NK-92 (cell line): ENCODE data around the gene FBXO8.

Source experiments
- DNase-seq: peaks from one replicate; lab custom pipeline; 2025; ENCODE audit not compliant: unreplicated experiment; lab: John Stamatoyannopoulos, UW

The FBXO8 gene

GRCh38 chr4:174210952-174211490, 72.4 kb downstream of the FBXO8 start:
- DNase-seq = no peak

GRCh38 chr4:174210354-174210753, 73.1 kb downstream of the FBXO8 start:
- DNase-seq = no peak

DNA sequence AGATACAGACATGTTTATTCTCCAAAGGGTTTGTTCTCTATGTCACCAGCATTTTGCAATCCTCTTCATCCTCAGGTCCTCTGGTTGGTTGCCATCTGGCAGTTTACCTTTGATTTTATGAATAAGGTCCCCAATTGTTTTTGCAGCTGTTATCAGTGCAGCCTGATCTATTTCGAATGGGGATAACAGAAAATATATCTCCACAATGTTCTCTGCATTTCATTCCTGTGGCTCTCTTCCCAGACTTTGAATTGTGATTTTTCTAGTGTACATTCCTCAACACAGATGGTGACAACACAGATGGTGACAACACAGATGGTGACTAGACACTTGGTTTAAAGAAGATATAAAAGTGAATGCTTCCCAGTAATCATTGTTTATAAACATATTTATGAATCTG, 74.1 kb downstream of the FBXO8 start:
- DNase-seq = no peak

DNA sequence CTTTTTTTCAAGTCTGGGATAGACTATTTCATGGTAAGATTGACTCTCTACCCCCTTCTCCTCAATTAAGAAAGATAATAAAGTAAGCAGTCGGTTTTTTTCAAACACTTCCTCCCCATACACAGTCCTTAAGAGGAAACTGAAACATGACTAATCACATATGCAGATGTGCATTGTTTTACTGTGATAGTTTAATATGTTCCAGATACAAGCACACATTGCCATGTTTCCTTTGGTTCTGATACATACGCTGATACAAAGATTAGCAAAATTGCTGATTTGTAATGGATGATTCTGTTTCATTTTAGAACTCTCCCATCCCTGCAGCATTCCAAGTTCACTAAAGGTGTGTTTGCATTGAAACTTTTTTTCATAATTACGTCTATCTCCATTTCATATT, 76.1 kb downstream of the FBXO8 start:
- DNase-seq = no peak

DNA sequence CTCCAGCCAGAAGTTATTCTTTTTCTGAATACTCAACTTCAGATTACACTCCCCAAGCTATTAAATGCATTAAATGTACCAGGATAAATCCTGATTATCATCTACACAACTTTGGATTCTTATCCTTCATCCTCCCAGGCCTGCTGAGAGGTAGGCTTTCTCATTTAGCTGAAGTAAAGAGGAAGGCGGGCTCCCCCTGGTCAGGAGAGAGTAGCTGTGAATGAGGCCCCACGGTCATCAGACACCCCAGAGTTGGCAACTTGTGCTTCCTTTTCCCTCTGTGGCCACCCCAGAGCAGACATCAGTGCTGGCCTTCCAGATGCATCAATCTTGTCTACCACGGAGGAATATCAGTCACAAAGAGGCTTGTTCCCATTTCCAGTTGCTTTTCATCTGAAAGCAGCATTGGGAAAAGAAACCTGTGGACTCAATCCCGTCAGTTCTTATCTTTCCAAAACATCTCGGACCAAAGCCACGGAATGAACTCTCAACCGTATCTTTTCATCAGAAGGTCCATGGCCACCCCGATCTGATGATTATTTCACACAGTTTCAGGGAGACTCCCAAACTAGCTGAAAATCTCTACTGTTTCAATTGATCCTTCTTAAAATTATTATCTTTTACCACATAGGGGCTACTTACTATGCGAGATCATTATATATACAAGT, 79.2 kb downstream of the FBXO8 start:
- no peak for DNase-seq

GRCh38 chr4:174201871-174202270, 81.6 kb downstream of the FBXO8 start:
- no peak for DNase-seq

- no peak for DNase-seq
Measured at GRCh38 chr4:174199735-174200134, 83.7 kb downstream of the FBXO8 start.

DNA sequence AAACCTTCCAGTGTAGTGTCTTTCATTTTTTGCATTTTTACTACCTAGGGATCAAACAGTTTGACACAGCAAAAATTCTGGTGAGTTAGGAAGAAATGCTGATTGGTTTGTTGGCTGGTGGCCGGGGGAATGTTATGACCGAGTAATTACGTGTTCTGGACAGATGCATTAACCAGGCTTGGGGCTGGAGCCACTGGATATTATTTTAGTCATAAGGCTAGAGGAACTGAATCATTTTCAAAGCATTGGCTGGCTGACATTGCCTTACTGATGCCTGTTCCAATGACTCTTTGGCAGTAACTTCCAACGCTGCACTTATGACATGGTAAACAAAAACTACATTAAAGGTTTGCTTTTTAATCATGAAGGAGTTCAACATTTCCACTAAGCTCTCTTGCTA, 84.6 kb downstream of the FBXO8 start:
- no peak for DNase-seq

DNA sequence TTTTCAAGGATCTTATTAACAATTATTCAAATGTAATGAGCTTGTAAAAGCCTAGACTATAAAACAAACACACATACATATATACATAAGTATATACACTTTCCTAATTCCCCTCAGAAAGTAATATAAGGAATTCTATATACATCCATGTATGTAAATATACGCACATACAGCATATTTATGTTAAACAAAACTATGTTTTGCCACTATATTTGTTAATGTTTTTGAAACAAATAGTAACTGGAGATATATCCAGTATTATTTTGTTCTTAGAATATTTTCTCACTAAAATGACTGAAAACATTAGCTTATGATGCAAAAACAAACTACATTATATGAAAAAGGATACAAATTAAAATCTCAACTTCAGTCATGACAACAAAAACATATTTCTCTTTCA, 85.1 kb downstream of the FBXO8 start:
- no peak for DNase-seq

DNA sequence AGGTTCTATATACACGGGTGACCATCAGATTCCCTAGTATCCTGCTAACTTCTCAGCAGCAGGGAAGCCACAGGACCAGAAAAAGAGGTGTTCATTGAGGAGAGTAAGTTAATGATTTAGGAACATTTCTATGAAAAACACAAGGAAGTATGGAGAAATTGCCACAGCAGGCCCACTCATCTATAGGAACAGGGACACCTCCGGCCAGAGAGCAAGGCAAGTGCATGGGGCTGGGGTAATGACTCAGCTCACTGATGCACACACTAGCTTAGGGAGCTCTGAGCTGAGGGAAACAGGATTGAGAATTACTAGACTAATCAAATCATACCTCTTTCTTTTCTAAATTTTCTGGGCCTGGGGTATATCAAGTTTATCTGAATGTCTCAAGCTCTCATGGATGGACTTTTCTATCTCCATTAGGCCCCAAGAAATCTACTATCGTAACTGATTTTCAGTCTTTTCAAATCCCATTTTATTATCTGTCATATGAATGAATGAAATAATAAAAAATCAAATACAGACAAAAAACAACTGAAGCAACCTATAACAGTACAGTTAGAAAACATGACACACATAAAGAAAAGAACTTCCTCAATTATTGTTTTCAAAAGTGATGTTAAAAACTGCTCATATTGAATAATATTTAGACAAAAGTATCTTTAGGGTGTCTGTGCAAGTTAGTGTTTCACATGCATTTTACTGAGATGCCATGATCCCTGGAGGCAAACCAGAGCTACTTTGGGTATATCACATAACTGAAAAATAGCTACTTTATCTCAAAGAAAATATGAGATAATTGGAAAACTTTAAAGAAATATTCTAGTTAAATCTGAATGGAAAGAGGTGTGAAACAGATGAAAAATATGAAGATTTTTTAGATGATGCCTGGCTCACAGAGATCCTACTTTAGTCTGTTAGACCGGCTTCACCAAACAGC, 89.8 kb downstream of the FBXO8 start:
- no peak for DNase-seq

DNA sequence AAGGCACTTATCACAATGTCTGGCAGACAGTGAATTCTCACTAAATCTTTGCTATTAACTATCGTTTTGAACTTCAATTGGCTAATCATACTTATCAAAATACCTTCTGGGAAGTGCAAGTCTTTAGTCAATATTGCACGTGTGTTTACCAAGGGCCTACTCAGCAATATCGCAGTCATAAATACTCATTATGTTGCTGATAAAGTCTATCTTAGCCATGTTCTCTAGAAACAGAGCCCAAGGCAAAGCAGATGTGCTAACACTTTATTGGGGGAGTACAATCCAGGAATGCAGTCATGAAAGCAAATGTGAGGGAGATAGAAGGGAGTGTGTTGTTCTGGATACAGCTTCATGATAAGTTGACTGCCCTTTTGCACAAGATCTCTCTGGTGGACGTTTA, 90.5 kb downstream of the FBXO8 start:
- no peak for DNase-seq

- DNase-seq = no peak
Measured at GRCh38 chr4:174190832-174191500, 92.5 kb downstream of the FBXO8 start.

DNA sequence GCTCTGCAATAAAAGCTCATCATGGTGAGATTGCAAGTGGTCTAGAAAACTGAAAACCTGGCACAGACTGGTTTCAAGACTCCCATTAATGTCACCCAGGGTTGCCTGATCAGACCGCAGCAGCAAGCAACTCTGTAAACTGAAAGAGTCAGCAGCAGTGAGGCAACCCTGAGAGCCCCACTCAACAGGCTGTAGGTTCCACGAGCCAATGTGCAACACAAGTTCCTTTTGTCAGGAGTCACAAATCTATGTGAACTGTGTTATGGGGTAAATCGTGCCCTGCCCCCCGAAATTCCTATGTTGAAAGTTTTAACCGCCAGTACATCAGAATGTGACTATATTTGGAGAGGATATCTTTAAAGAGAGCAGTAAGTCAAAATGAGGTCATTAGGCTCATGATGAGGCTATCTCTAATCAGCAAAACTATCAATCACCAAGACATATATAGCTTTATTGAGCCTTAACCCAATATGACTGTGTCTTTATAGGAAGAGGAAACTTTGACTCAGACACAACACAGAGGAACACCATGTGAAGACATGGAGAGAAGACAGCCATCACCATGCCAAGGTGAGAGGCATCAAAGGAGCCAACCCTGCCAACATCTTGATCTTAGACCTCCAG, 94.0 kb downstream of the FBXO8 start:
- no peak for DNase-seq
